ENCODE data around the gene CREB5. TPM values are rescaled to one million over a fixed set of nuclear protein-coding genes. Genes with fewer than 3 reads are reported as not detected.

CREB5 gene
- total RNA-seq, 3 donors from 2014 or later, result 17.3 to 19.7 (median 18.0) TPM

DNA sequence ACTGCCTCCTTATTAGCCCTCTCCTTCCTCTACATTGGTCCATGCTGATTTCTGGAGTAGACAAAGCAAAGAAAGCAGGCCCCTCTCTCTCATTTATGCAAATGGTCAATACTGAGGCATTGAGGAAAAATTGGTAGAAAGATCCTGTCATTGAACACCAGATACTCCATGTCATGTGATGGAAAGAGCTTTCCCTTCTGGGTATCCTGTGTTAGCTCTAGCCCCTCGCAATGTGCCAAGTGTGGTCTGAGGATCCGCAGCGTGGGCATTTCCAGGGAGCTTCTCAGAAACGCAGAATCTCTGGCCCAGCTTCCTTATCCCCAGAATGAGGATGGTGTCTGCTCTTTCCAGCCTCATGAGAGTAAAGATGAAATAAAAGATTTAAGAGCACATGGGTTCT is 159.1 kb downstream of the CREB5 start:
- H3K27ac ChIP-seq, result no peak overlapping the region
- H3K4me1 ChIP-seq, result peaks cover 0 to 7% of the 10 kb centered on the region in 2 donors
- peaks cover 0 to 24% of the 10 kb centered on the region in 2 donors for H3K27me3 ChIP-seq
- TF ChIP-seq, protein P1, sequence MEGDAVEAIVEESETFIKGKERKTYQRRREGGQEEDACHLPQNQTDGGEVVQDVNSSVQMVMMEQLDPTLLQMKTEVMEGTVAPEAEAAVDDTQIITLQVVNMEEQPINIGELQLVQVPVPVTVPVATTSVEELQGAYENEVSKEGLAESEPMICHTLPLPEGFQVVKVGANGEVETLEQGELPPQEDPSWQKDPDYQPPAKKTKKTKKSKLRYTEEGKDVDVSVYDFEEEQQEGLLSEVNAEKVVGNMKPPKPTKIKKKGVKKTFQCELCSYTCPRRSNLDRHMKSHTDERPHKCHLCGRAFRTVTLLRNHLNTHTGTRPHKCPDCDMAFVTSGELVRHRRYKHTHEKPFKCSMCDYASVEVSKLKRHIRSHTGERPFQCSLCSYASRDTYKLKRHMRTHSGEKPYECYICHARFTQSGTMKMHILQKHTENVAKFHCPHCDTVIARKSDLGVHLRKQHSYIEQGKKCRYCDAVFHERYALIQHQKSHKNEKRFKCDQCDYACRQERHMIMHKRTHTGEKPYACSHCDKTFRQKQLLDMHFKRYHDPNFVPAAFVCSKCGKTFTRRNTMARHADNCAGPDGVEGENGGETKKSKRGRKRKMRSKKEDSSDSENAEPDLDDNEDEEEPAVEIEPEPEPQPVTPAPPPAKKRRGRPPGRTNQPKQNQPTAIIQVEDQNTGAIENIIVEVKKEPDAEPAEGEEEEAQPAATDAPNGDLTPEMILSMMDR (IDR thresholded peaks at IDR 0.05), result no peak
- TF ChIP-seq POLR2AphosphoS5 (IDR thresholded peaks at IDR 0.05), result no peak
- no peak for TF ChIP-seq POLR2A (IDR thresholded peaks at IDR 0.05)
- no peaks in the 10 kb centered on the region for H3K9me3 ChIP-seq
- no peak for DNase-seq (ENCODE audit: low spot score in 2 of 2)
- no peaks in the 10 kb centered on the region for H3K36me3 ChIP-seq
- intact Hi-C loops (cut with DNase I; ENCODE audit: low total_unique reads), result no loop called here
- H3K4me3 ChIP-seq, result no peak overlapping the region

DNA sequence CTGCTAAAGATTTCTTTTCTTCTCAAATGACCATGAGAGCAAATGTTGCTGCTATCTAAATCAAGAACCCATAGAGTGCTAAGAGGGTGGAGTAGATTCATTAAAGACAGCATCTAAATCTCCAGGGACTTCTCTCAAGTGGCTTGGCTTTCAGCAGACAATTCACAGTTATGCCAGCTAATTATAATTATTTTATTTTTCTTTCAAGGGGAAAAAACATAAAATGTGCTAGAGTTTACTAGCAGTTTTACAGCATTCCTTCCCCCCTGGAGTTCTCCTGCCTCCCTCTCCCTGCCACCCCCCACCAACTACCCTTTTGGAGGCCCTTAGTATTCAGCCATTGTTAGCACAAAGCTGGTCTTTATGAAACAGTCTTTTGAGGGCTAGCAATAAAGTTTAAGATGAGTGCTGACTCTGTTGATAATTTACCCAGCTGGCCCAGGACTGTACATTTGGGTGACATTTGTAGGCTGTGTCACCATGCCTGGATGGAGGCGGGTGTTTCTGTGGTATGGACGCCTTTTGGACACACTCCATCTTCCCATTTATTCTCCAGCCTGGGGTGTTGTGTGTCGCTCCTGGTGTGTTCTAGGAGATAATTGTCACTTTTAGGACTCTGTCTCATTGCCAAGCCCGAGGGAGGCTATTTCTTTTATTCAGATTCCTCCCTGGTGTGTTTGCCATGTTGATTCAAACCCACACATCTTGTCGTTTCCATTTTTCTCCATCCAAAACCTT is 160.2 kb downstream of the CREB5 start:
- Histone ChIP-seq H3K4me3 (no peak overlapping the region), H3K4me1 (peaks cover 0 to 7% of the 10 kb centered on the region in 2 donors), H3K27me3 (peaks cover 0 to 24% of the 10 kb centered on the region in 2 donors), H3K36me3 (no peaks in the 10 kb centered on the region), H3K9me3 (no peaks in the 10 kb centered on the region), H3K27ac (no peak overlapping the region)
- intact Hi-C loops (cut with DNase I; ENCODE audit: low total_unique reads), result no loop called here
- TF ChIP-seq POLR2A (IDR thresholded peaks at IDR 0.05) (no peak), POLR2AphosphoS5 (IDR thresholded peaks at IDR 0.05) (no peak)
- TF ChIP-seq, protein P1 (IDR thresholded peaks at IDR 0.05), result no peak
- no peak for DNase-seq (ENCODE audit: low spot score in 2 of 2)

DNA sequence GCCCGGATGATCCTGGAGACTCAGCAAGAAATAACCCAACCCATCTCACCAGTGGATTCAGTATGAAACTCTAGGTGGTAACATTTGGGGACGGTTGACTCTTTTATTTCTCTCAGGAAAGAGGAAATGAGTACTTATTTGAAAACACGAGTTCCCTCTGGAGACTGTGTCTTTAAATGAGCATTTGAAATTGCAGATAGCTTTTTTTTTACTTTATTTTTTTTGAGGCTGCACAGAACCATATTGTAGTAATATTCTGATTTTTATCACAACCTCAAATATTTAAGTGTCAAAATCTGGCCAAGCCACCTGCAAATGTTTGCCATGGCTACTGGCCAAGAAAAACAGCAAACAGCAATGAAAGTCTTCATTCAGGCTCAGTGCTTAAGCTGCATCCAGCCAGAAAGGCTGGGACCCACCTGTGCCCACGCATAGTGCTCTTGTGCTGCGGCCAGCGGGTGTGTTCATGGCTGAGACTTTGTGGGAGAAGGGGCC is 160.8 kb downstream of the CREB5 start:
- TF ChIP-seq, protein P1 (IDR thresholded peaks at IDR 0.05), result no peak
- no peak for TF ChIP-seq POLR2AphosphoS5 (IDR thresholded peaks at IDR 0.05)
- TF ChIP-seq POLR2A (IDR thresholded peaks at IDR 0.05), result no peak
- peak; percentile 45 to 56 for DNase-seq (ENCODE audit: low spot score in 2 of 2)

DNA sequence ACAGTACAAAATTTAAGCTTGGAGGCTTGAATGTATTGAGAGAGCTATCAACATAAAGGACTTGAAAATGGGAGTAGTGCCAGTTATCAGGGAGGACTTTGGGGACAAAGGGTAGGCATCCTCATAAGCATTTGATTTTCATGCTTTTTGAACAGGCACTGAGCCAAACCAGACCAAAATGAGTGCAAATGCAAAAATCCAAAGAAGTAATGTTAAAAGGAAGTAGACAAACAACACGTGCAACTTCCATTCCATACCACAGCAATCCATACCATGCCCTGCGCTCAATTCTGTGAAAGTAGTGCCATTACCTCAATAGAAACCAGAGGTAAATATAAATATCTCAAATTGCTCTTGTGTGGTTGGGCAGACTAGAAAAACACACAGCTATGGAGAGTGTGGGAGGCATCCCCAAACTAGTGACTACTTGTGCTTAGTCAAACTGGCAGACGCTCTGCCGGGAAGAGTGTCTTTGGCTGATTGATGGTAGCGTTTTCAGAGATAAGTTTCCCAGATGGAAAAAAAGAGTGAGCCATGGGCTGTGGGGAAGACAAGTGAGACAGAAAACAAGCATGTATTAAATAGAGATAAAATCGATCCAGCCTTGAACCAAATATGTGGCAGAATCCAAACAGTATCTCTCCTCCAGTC is 161.5 kb downstream of the CREB5 start:
- Histone ChIP-seq H3K36me3 (no peaks in the 10 kb centered on the region), H3K4me1 (peaks cover 0 to 7% of the 10 kb centered on the region in 2 donors), H3K27me3 (peaks cover 0 to 27% of the 10 kb centered on the region in 2 donors), H3K4me3 (no peak overlapping the region), H3K27ac (no peak overlapping the region), H3K9me3 (no peaks in the 10 kb centered on the region)
- TF ChIP-seq POLR2A (IDR thresholded peaks at IDR 0.05) (no peak), POLR2AphosphoS5 (IDR thresholded peaks at IDR 0.05) (no peak)
- TF ChIP-seq, protein P1 (IDR thresholded peaks at IDR 0.05), result no peak
- intact Hi-C loops (cut with DNase I; ENCODE audit: low total_unique reads), result no loop called here
- DNase-seq (ENCODE audit: low spot score in 2 of 2), result no peak

More for the DNA sequence above, 160.8 kb downstream of the CREB5 start:
- Histone ChIP-seq H3K9me3 (no peaks in the 10 kb centered on the region), H3K27me3 (peaks cover 0 to 24% of the 10 kb centered on the region in 2 donors), H3K36me3 (no peaks in the 10 kb centered on the region), H3K4me1 (peaks cover 0 to 7% of the 10 kb centered on the region in 2 donors), H3K4me3 (no peak overlapping the region), H3K27ac (no peak overlapping the region)
- intact Hi-C loops (cut with DNase I; ENCODE audit: low total_unique reads), result no loop called here

DNA sequence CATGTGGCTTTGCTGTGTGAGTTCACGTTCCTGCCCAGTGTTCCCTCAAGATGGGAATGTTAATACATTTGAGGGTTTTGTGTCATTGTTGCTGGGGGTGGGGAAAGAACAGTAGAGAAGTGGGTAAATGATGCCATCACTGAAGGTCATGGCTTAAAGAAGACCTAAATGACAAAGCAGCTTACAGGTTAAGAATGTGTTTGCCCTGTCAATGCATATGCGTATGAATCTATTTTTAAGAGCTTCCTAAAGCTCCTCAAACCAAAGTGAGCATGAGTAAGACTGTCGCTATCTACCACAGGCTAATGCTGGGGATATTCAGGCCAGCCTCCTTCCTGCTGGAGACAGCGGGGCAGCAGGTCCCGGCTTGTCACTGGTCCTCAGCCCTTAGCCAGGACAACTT is 162.9 kb downstream of the CREB5 start:
- Histone ChIP-seq H3K27ac (no peak overlapping the region), H3K9me3 (no peaks in the 10 kb centered on the region), H3K36me3 (no peaks in the 10 kb centered on the region), H3K27me3 (peaks cover 0 to 24% of the 10 kb centered on the region in 2 donors), H3K4me1 (peaks cover 0 to 7% of the 10 kb centered on the region in 2 donors), H3K4me3 (no peak overlapping the region)
- intact Hi-C loops (cut with DNase I; ENCODE audit: low total_unique reads), result no loop called here
- no peak for DNase-seq (ENCODE audit: low spot score in 2 of 2)
- TF ChIP-seq, protein P1 (IDR thresholded peaks at IDR 0.05), result no peak
- TF ChIP-seq POLR2A (IDR thresholded peaks at IDR 0.05) (no peak), POLR2AphosphoS5 (IDR thresholded peaks at IDR 0.05) (no peak)

All from breast epithelium (tissue), 4 donors.